Measurements from ENCODE around the gene SIVA1.

SIVA1 gene

GRCh38 chr14:104758981-104759969 is 6.3 kb downstream of the SIVA1 start:
- Mint-ChIP-seq H3K27ac (no peak overlapping the region), H3K9me3 (no peaks in the 10 kb centered on the region), H3K4me3 (no peak overlapping the region), H3K4me1 (ENCODE audit: low read depth) (peaks cover 18% of the 10 kb centered on the region), H3K36me3 (ENCODE audit: low read depth) (peaks cover 29% of the 10 kb centered on the region), H3K27me3 (ENCODE audit: low read depth) (no peaks in the 10 kb centered on the region)
- no peak for DNase-seq (ENCODE audit: low spot score)

- H3K9me3 Mint-ChIP-seq = no peaks in the 10 kb centered on the region
- H3K27ac Mint-ChIP-seq = no peak overlapping the region
- H3K4me3 Mint-ChIP-seq = no peak overlapping the region
- peaks cover 9% of the 10 kb centered on the region for H3K36me3 Mint-ChIP-seq (ENCODE audit: low read depth)
- H3K27me3 Mint-ChIP-seq (ENCODE audit: low read depth) = no peaks in the 10 kb centered on the region
- H3K4me1 Mint-ChIP-seq (ENCODE audit: low read depth) = peaks cover 2% of the 10 kb centered on the region
- no peak for DNase-seq (ENCODE audit: low spot score)
Observed at GRCh38 chr14:104765517-104765916, 12.6 kb downstream of the SIVA1 start.

GRCh38 chr14:104766256-104766862 is 13.4 kb downstream of the SIVA1 start:
- H3K36me3 Mint-ChIP-seq (ENCODE audit: low read depth) = peaks cover 16% of the 10 kb centered on the region
- no peak overlapping the region for H3K27ac Mint-ChIP-seq
- H3K4me1 Mint-ChIP-seq (ENCODE audit: low read depth) = peaks cover 2% of the 10 kb centered on the region
- H3K27me3 Mint-ChIP-seq (ENCODE audit: low read depth) = no peaks in the 10 kb centered on the region
- no peak for DNase-seq (ENCODE audit: low spot score)
- H3K9me3 Mint-ChIP-seq = peaks cover 5% of the 10 kb centered on the region
- no peak overlapping the region for H3K4me3 Mint-ChIP-seq

- Mint-ChIP-seq H3K36me3 (ENCODE audit: low read depth) (peaks cover 23% of the 10 kb centered on the region), H3K9me3 (peaks cover 5% of the 10 kb centered on the region), H3K4me1 (ENCODE audit: low read depth) (peaks cover 2% of the 10 kb centered on the region), H3K4me3 (no peak overlapping the region), H3K27ac (no peak overlapping the region), H3K27me3 (ENCODE audit: low read depth) (no peaks in the 10 kb centered on the region)
- DNase-seq (ENCODE audit: low spot score) = no peak
Observed at GRCh38 chr14:104766863-104767633, 14.1 kb downstream of the SIVA1 start.

GRCh38 chr14:104767634-104767918 is 14.6 kb downstream of the SIVA1 start:
- no peak overlapping the region for H3K27ac Mint-ChIP-seq
- DNase-seq (ENCODE audit: low spot score) = no peak
- H3K36me3 Mint-ChIP-seq (ENCODE audit: low read depth) = peaks cover 28% of the 10 kb centered on the region
- peaks cover 5% of the 10 kb centered on the region for H3K9me3 Mint-ChIP-seq
- H3K27me3 Mint-ChIP-seq (ENCODE audit: low read depth) = no peaks in the 10 kb centered on the region
- H3K4me3 Mint-ChIP-seq = no peak overlapping the region
- peaks cover 2% of the 10 kb centered on the region for H3K4me1 Mint-ChIP-seq (ENCODE audit: low read depth)

- no peak overlapping the region for H3K27ac Mint-ChIP-seq
- no peaks in the 10 kb centered on the region for H3K27me3 Mint-ChIP-seq (ENCODE audit: low read depth)
- H3K36me3 Mint-ChIP-seq (ENCODE audit: low read depth) = peaks cover 34% of the 10 kb centered on the region
- peak; percentile 84 for DNase-seq (ENCODE audit: low spot score)
- H3K4me1 Mint-ChIP-seq (ENCODE audit: low read depth) = peaks cover 2% of the 10 kb centered on the region
- H3K4me3 Mint-ChIP-seq = no peak overlapping the region
- peaks cover 5% of the 10 kb centered on the region for H3K9me3 Mint-ChIP-seq
Observed at GRCh38 chr14:104768437-104769323, 15.7 kb downstream of the SIVA1 start.

GRCh38 chr14:104769324-104770071 is 16.6 kb downstream of the SIVA1 start:
- H3K9me3 Mint-ChIP-seq = peaks cover 5% of the 10 kb centered on the region
- H3K27ac Mint-ChIP-seq = no peak overlapping the region
- H3K4me3 Mint-ChIP-seq = no peak overlapping the region

GRCh38 chr14:104770072-104770579 is 17.2 kb downstream of the SIVA1 start:
- peaks cover 5% of the 10 kb centered on the region for H3K9me3 Mint-ChIP-seq
- peaks cover 36% of the 10 kb centered on the region for H3K36me3 Mint-ChIP-seq (ENCODE audit: low read depth)
- peaks cover 2% of the 10 kb centered on the region for H3K4me1 Mint-ChIP-seq (ENCODE audit: low read depth)
- no peaks in the 10 kb centered on the region for H3K27me3 Mint-ChIP-seq (ENCODE audit: low read depth)
- DNase-seq (ENCODE audit: low spot score) = no peak
- no peak overlapping the region for H3K4me3 Mint-ChIP-seq
- H3K27ac Mint-ChIP-seq = no peak overlapping the region

More at GRCh38 chr14:104769324-104770071, 16.6 kb downstream of the SIVA1 start:
- H3K36me3 Mint-ChIP-seq (ENCODE audit: low read depth) = peaks cover 36% of the 10 kb centered on the region
- DNase-seq (ENCODE audit: low spot score) = no peak
- peaks cover 2% of the 10 kb centered on the region for H3K4me1 Mint-ChIP-seq (ENCODE audit: low read depth)
- H3K27me3 Mint-ChIP-seq (ENCODE audit: low read depth) = no peaks in the 10 kb centered on the region

GRCh38 chr14:104770851-104771272 is 17.9 kb downstream of the SIVA1 start:
- H3K27ac Mint-ChIP-seq = peak overlapping the region; percentile 52
- no peaks in the 10 kb centered on the region for H3K27me3 Mint-ChIP-seq (ENCODE audit: low read depth)
- H3K9me3 Mint-ChIP-seq = peaks cover 5% of the 10 kb centered on the region
- DNase-seq (ENCODE audit: low spot score) = no peak
- no peaks in the 10 kb centered on the region for H3K4me1 Mint-ChIP-seq (ENCODE audit: low read depth)
- no peak overlapping the region for H3K4me3 Mint-ChIP-seq
- peaks cover 36% of the 10 kb centered on the region for H3K36me3 Mint-ChIP-seq (ENCODE audit: low read depth)

GRCh38 chr14:104771374-104771773 is 18.4 kb downstream of the SIVA1 start:
- DNase-seq (ENCODE audit: low spot score) = no peak
- Mint-ChIP-seq H3K4me1 (ENCODE audit: low read depth) (no peaks in the 10 kb centered on the region), H3K4me3 (no peak overlapping the region), H3K27ac (no peak overlapping the region), H3K36me3 (ENCODE audit: low read depth) (peaks cover 40% of the 10 kb centered on the region), H3K9me3 (peaks cover 5% of the 10 kb centered on the region), H3K27me3 (ENCODE audit: low read depth) (no peaks in the 10 kb centered on the region)

- no peak for DNase-seq (ENCODE audit: low spot score)
- no peaks in the 10 kb centered on the region for H3K4me1 Mint-ChIP-seq (ENCODE audit: low read depth)
- no peaks in the 10 kb centered on the region for H3K27me3 Mint-ChIP-seq (ENCODE audit: low read depth)
- no peak overlapping the region for H3K27ac Mint-ChIP-seq
- peaks cover 45% of the 10 kb centered on the region for H3K36me3 Mint-ChIP-seq (ENCODE audit: low read depth)
- no peak overlapping the region for H3K4me3 Mint-ChIP-seq
- H3K9me3 Mint-ChIP-seq = peaks cover 5% of the 10 kb centered on the region
Observed at GRCh38 chr14:104771918-104772706, 19.2 kb downstream of the SIVA1 start.
